Measurements from ENCODE around the gene NXN. TPM values are rescaled to one million over a fixed set of nuclear protein-coding genes. Genes with fewer than 3 reads are reported as not detected.
A peak's percentile ranks its signal among the peaks of the same experiment; 100 is the strongest.

NXN gene
- total and polyA plus RNA-seq, 7 donors, result 33.4 to 92.5 (median 73.8) TPM

DNA sequence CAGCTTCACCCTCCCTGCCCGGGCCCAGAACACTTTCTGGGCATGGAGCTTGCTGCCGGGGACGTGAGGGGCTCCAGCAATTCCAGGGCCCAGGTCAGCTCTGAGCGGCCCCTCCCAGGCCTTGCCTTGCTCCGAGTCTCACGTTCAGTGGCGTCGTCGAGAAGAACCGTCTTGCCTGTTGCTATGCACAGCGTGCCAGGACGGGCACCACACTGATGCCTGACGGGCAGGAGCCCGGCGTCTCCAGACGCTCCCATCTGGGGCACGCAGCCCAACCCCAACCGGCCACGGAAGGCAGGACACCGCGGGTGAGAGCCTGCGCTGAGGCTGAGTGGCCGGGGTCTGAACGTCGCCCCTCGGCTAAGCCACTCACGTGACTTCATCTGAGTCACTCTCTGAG lies 44.5 kb upstream of the NXN start:
- Histone ChIP-seq H3K9me3 (no peaks in the 10 kb centered on the region), H3K27me3 (ENCODE audit: insufficient read depth in 3 of 3, low read length in 2 of 3) (peaks cover 0 to 4% (median 0%) of the 10 kb centered on the region in 3 donors), H3K36me3 (ENCODE audit: insufficient read depth in 1 of 2, low read depth in 1 of 2) (no peaks in the 10 kb centered on the region), H3K4me1 (peaks cover 22% of the 10 kb centered on the region), H3K27ac (no peak overlapping the region), H3K4me3 (no peak overlapping the region)
- intact Hi-C loops (cut with DNase I), result no loop called here
- WGBS, 3 donors, result 93 to 94% (median 93%) methylated on average over 27 of the region's 27 CpGs
- no peak for ATAC-seq
- peak in 1 of 2 donors; percentile 52 for DNase-seq
- TF ChIP-seq, protein P1, sequence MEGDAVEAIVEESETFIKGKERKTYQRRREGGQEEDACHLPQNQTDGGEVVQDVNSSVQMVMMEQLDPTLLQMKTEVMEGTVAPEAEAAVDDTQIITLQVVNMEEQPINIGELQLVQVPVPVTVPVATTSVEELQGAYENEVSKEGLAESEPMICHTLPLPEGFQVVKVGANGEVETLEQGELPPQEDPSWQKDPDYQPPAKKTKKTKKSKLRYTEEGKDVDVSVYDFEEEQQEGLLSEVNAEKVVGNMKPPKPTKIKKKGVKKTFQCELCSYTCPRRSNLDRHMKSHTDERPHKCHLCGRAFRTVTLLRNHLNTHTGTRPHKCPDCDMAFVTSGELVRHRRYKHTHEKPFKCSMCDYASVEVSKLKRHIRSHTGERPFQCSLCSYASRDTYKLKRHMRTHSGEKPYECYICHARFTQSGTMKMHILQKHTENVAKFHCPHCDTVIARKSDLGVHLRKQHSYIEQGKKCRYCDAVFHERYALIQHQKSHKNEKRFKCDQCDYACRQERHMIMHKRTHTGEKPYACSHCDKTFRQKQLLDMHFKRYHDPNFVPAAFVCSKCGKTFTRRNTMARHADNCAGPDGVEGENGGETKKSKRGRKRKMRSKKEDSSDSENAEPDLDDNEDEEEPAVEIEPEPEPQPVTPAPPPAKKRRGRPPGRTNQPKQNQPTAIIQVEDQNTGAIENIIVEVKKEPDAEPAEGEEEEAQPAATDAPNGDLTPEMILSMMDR (IDR thresholded peaks at IDR 0.05), result no peak

DNA sequence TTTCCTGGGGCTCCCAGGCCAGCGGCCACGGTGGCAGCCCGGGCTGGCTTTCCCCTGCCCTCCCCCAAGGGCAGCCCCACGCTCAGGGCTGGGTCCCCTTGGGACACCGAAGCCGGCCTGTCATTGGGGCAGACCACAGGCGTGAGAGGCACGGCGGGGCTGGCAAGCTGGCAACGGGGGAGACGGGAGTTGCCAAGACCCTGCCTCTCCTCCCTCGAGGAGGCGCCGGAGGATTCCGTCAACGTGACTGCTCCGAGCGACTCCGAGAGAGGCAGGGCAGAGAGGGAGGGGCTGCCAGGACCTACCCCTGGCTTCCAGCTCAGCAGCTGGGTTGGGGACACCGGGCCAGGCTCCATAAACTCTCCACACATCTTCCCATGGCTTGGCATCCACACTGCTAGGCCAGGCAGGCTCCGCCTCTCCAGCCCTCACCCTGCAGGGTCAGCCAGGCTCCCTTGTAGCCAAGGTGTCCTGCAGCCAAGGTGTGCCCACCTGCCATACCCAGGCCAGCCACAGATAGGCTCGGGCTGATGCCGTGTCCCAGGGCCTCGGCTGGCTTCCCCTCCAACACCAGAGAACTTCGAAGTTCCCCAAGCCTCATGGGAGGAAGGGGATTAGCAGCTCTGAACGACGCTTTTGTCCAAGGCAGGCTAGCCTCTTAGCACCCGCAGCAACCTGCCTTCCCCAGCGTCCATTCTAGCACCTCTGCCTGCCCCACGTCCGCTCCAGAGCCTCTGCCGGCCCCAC lies 42.9 kb upstream of the NXN start:
- 33 to 47% (median 37%) methylated on average over 25 to 32 of the region's 32 CpGs for WGBS, 3 donors
- TF ChIP-seq, protein P1 (IDR thresholded peaks at IDR 0.05), result no peak
- Histone ChIP-seq H3K36me3 (ENCODE audit: insufficient read depth in 1 of 2, low read depth in 1 of 2) (no peaks in the 10 kb centered on the region), H3K4me1 (peaks cover 20% of the 10 kb centered on the region), H3K27me3 (ENCODE audit: insufficient read depth in 3 of 3, low read length in 2 of 3) (peaks cover 0 to 4% (median 0%) of the 10 kb centered on the region in 3 donors), H3K4me3 (peak overlapping the region; percentile 37), H3K9me3 (no peaks in the 10 kb centered on the region), H3K27ac (no peak overlapping the region)
- ATAC-seq (peak; percentile 43 to 73 (median 68)), DNase-seq (peak in 1 of 2 donors; percentile 75)
- intact Hi-C loops (cut with DNase I), result no loop called here

DNA sequence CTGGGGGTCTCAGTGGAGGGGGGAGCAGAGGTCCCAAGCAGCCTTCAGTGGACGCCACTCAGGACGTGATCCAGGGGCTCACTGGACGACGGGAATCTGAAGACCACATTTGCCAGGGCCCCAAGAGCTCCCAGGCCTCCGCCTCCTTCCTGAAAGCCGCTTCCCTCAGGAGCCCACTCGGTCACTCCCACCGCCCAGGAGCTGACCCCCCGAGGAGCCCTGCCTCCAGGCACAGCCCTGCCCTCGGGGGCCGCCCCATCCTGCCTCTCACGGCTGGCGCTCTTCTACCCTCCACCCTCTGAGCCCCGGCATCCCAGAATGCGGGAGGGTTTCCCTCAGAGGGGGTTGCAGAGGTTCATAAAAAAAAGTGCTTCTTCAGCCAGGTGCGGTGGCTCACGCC lies 41.6 kb upstream of the NXN start:
- 85 to 92% (median 90%) methylated on average over 11 to 17 of the region's 17 CpGs for WGBS, 3 donors
- no peak for ATAC-seq
- H3K9me3 ChIP-seq, result no peaks in the 10 kb centered on the region
- TF ChIP-seq, protein P1 (IDR thresholded peaks at IDR 0.05), result no peak
- no peak overlapping the region for H3K4me3 ChIP-seq
- no peaks in the 10 kb centered on the region for H3K36me3 ChIP-seq (ENCODE audit: insufficient read depth in 1 of 2, low read depth in 1 of 2)
- DNase-seq, result peak in 1 of 2 donors; percentile 28
- no peak overlapping the region for H3K27ac ChIP-seq
- peaks cover 0 to 4% (median 0%) of the 10 kb centered on the region in 3 donors for H3K27me3 ChIP-seq (ENCODE audit: insufficient read depth in 3 of 3, low read length in 2 of 3)
- H3K4me1 ChIP-seq, result peaks cover 17% of the 10 kb centered on the region
- intact Hi-C loops (cut with DNase I), result no loop called here

DNA sequence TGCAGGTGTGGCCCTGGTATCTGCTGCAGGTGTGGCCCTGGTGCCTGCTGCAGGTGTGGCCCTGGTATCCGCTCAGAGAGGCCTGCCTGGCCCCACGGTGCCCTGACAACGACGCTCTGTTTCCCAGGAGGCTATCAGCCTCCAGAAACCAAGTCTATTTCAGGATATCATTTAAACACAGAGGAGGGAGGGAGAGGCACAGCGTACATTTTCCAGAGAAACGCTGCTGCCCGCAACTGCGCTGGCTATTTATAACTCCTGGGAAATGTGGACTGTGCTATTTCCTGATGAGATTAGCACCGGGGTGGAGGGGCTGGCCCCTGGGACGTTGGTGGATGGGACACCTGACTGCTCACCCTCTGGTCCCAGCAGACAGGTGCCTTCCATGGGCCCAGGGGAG lies 39.9 kb upstream of the NXN start:
- peak; percentile 27 to 53 (median 44) for ATAC-seq
- peak in 1 of 2 donors; percentile 51 for DNase-seq
- Histone ChIP-seq H3K36me3 (ENCODE audit: insufficient read depth in 1 of 2, low read depth in 1 of 2) (no peaks in the 10 kb centered on the region), H3K27me3 (ENCODE audit: insufficient read depth in 3 of 3, low read length in 2 of 3) (peaks cover 0 to 4% (median 0%) of the 10 kb centered on the region in 3 donors), H3K4me3 (no peak overlapping the region), H3K27ac (peak overlapping the region; percentile 30), H3K4me1 (peaks cover 12% of the 10 kb centered on the region), H3K9me3 (no peaks in the 10 kb centered on the region)
- intact Hi-C loops (cut with DNase I), result no loop called here
- 32 to 46% (median 34%) methylated on average over 10 of the region's 10 CpGs for WGBS, 3 donors
- TF ChIP-seq, protein P1 (IDR thresholded peaks at IDR 0.05), result no peak

Measured in psoas muscle (tissue), 8 donors.